Bronchial epithelial cell (primary cell): ENCODE data around the gene ORC3. TPM values are rescaled to one million over a fixed set of nuclear protein-coding genes. Genes with fewer than 3 reads are reported as not detected.

Experiments
- DNase-seq: peaks from one replicate; pipeline ENCODE4 v3.0.0-alpha.2; 2010; ENCODE audit warnings: low read depth
- FAIRE-seq: peaks from 2 replicates; lab custom pipeline; 2011; peaks lifted over from hg19 to GRCh38; lab: Jason Lieb, UNC
- H3K27me3 ChIP-seq: 2 replicates; pipeline ENCODE4 v1.5.1; 2011; ENCODE audit warnings: low read length; ENCODE audit not compliant: control insufficient read depth, insufficient read depth
- H3K36me3 ChIP-seq: 2 replicates; pipeline ENCODE4 v1.5.1; 2011; ENCODE audit warnings: low read length; ENCODE audit not compliant: control insufficient read depth, insufficient read depth
- H3K4me3 ChIP-seq: 2 replicates; pipeline ENCODE4 v1.5.1; 2011; ENCODE audit warnings: mild to moderate bottlenecking, low read depth, low read length, control low read depth
- CTCF ChIP-seq: IDR thresholded peaks from 2 replicates; pipeline ENCODE4 v1.5.1; 2011; ENCODE audit warnings: mild to moderate bottlenecking, moderate library complexity, low read length, control low read depth, inconsistent platforms; ENCODE audit not compliant: insufficient read depth, severe bottlenecking
- total RNA-seq: library from RNA; depleted of rRNA; stranded (reverse); fragments of >200 nt; gene quantifications from 2 replicates; pipeline ENCODE4 v1.2.1, GENCODE V29; 2014

ORC3 gene
- total RNA-seq, 1 donor from 2014 or later: 11.1 TPM

- DNase-seq (no peak), FAIRE-seq (no peak)
- H3K4me3 ChIP-seq: no peak overlapping the region
- H3K36me3 ChIP-seq: peaks cover 3% of the 10 kb centered on the region
- H3K27me3 ChIP-seq: no peaks in the 10 kb centered on the region
- TF ChIP-seq CTCF: no peak
Measured at GRCh38 chr6:87583822-87584221, 6.1 kb upstream of the ORC3 start.

- DNase-seq (no peak), FAIRE-seq (no peak)
- Histone ChIP-seq H3K4me3 (no peak overlapping the region), H3K36me3 (peaks cover 3% of the 10 kb centered on the region), H3K27me3 (no peaks in the 10 kb centered on the region)
- TF ChIP-seq CTCF: no peak
Measured at GRCh38 chr6:87586371-87587077, 3.4 kb upstream of the ORC3 start.

GRCh38 chr6:87588756-87589407 lies 1.1 kb upstream of the ORC3 start:
- no peak for TF ChIP-seq CTCF
- no peaks in the 10 kb centered on the region for H3K27me3 ChIP-seq
- H3K36me3 ChIP-seq: no peaks in the 10 kb centered on the region
- H3K4me3 ChIP-seq: peak overlapping the region; percentile 45
- no peak for DNase-seq
- no peak for FAIRE-seq

GRCh38 chr6:87590417-87590880 lies 514 bp downstream of the ORC3 start:
- no peaks in the 10 kb centered on the region for H3K36me3 ChIP-seq
- no peaks in the 10 kb centered on the region for H3K27me3 ChIP-seq
- H3K4me3 ChIP-seq: peak overlapping the region; percentile 45
- FAIRE-seq (no peak), DNase-seq (no peak)
- no peak for TF ChIP-seq CTCF

GRCh38 chr6:87590990-87591389 lies 1.1 kb downstream of the ORC3 start:
- H3K4me3 ChIP-seq: peak overlapping the region; percentile 45
- no peaks in the 10 kb centered on the region for H3K27me3 ChIP-seq
- no peak for DNase-seq
- no peak for FAIRE-seq
- no peak for TF ChIP-seq CTCF
- H3K36me3 ChIP-seq: no peaks in the 10 kb centered on the region
